HepG2 (cell line): ENCODE results near the gene ANKRD11. TPM values are rescaled to one million over a fixed set of nuclear protein-coding genes. Genes with fewer than 3 reads are reported as not detected.

Experiments
- CREB1 ChIP-seq, 2 experiments: fragments of 450-650 bp in 1 of 2; IDR thresholded peaks; 2 replicates each; pipeline ENCODE4 v1.6.1; 2016 to 2017; ENCODE audit warnings: control low read depth in 1 of 2, mild to moderate bottlenecking in 1 of 2, missing compliant biosample characterization in 1 of 2, missing genetic modification characterization in 1 of 2
- DRAP1 ChIP-seq: IDR thresholded peaks from 2 replicates; pipeline ENCODE4 v1.6.1; 2016; ENCODE audit warnings: missing genetic modification reagents, missing compliant biosample characterization
- FOXA1 ChIP-seq, 2 experiments: fragments of 450-650 bp in 1 of 2; sonication (generic) in 1 of 2; formaldehyde crosslinking in 1 of 2; IDR thresholded peaks; 2 replicates each; pipeline versions ENCODE4 v1.4.0 to v1.6.1; 2016 to 2020; ENCODE audit warnings: missing genetic modification reagents in 1 of 2
- FOXC1 ChIP-seq: sonication (generic); formaldehyde crosslinking; IDR thresholded peaks from 2 replicates; pipeline ENCODE4 v1.8.0; 2022; ENCODE audit warnings: mild to moderate bottlenecking, missing genetic modification reagents, borderline replicate concordance
- HIVEP1 ChIP-seq: sonication (generic); formaldehyde crosslinking; IDR thresholded peaks from 2 replicates; pipeline ENCODE4 v1.4.0; 2020; ENCODE audit warnings: mild to moderate bottlenecking, missing genetic modification reagents
- HMGA1 ChIP-seq: sonication (generic); formaldehyde crosslinking; conservative IDR thresholded peaks from 2 replicates; pipeline ENCODE4 v1.4.0; 2020; ENCODE audit warnings: missing genetic modification reagents
- KAT8 ChIP-seq: IDR thresholded peaks from 2 replicates; pipeline ENCODE4 v1.6.1; 2016; ENCODE audit warnings: missing genetic modification reagents, missing compliant biosample characterization
- KDM1A ChIP-seq: IDR thresholded peaks from 2 replicates; pipeline ENCODE4 v1.6.1; 2016; ENCODE audit warnings: missing compliant biosample characterization
- KDM6A ChIP-seq: IDR thresholded peaks from 2 replicates; pipeline ENCODE4 v1.6.1; 2016; ENCODE audit warnings: low read depth
- MIXL1 ChIP-seq: IDR thresholded peaks from 2 replicates; pipeline ENCODE4 v1.6.1; 2016
- MTF2 ChIP-seq: sonication (generic); formaldehyde crosslinking; IDR thresholded peaks from 2 replicates; pipeline ENCODE4 v1.5.0; 2020; ENCODE audit warnings: missing genetic modification reagents, borderline replicate concordance
- NFAT5 ChIP-seq: sonication (generic); formaldehyde crosslinking; IDR thresholded peaks from 2 replicates; pipeline ENCODE4 v1.4.0; 2020; ENCODE audit warnings: missing genetic modification reagents
- PRPF4 ChIP-seq: fragments of 200-400 bp; formaldehyde crosslinking; IDR thresholded peaks from 2 replicates; pipeline ENCODE4 v1.6.1; 2016; ENCODE audit warnings: low read length, low read depth; ENCODE audit not compliant: poor library complexity, severe bottlenecking
- RBFOX2 ChIP-seq: fragments of 200-400 bp; formaldehyde crosslinking; IDR thresholded peaks from 2 replicates; pipeline ENCODE4 v1.6.1; 2017; ENCODE audit warnings: low read depth, mild to moderate bottlenecking, low read length
- SIX1 ChIP-seq: sonication (generic); formaldehyde crosslinking; IDR thresholded peaks from 2 replicates; pipeline ENCODE4 v1.4.0; 2020; ENCODE audit warnings: missing genetic modification reagents, borderline replicate concordance
- SNRNP70 ChIP-seq: fragments of 200-400 bp; formaldehyde crosslinking; IDR thresholded peaks from 2 replicates; pipeline ENCODE4 v1.6.1; 2017; ENCODE audit warnings: mild to moderate bottlenecking, low read depth, low read length, moderate library complexity
- ZC3H13 ChIP-seq: sonication (generic); formaldehyde crosslinking; IDR thresholded peaks from 2 replicates; pipeline ENCODE4 v1.8.1; 2023; ENCODE audit warnings: mild to moderate bottlenecking, missing genetic modification reagents, moderate library complexity
- ZNF280D ChIP-seq: sonication (generic); formaldehyde crosslinking; IDR thresholded peaks from 2 replicates; pipeline ENCODE4 v1.5.1; 2020; ENCODE audit warnings: mild to moderate bottlenecking, missing genetic modification reagents
- ZNF34 ChIP-seq: sonication (generic); formaldehyde crosslinking; IDR thresholded peaks from 2 replicates; pipeline ENCODE4 v1.4.0; 2020; ENCODE audit warnings: mild to moderate bottlenecking, missing genetic modification reagents, borderline replicate concordance
- ZNF446 ChIP-seq: sonication (generic); formaldehyde crosslinking; IDR thresholded peaks from 2 replicates; pipeline ENCODE4 v1.5.0; 2020; ENCODE audit warnings: mild to moderate bottlenecking, missing genetic modification reagents
- ZNF629 ChIP-seq: sonication (generic); formaldehyde crosslinking; conservative IDR thresholded peaks from 2 replicates; pipeline ENCODE4 v1.5.0; 2020; ENCODE audit warnings: missing genetic modification reagents
- ZSCAN12 ChIP-seq: sonication (generic); formaldehyde crosslinking; IDR thresholded peaks from 2 replicates; pipeline ENCODE4 v1.9.0; 2021; ENCODE audit warnings: mild to moderate bottlenecking, missing genetic modification reagents
- polyA plus RNA-seq, 8 experiments: library from polyadenylated mRNA; depleted of rRNA in 3 of 8; stranded (reverse) in 7 of 8; unstranded in 1 of 8; fragments of >200 nt; fragmentation: Illumina TruSeq in 4 of 8; extraction: Trizol in 4 of 8; gene quantifications; 2 replicates each; pipeline versions ENCODE4 v1.2.1 to v1.2.3, GENCODE V29; 2011 to 2016; ENCODE audit warnings: low read depth in 4 of 8, missing spikeins in 1 of 8, mixed read lengths in 1 of 8; ENCODE audit not compliant: insufficient read depth in 1 of 8
- total RNA-seq, 5 experiments: library from RNA; depleted of rRNA; stranded (reverse); fragments of >200 nt; fragmentation: Illumina TruSeq; extraction: Trizol; gene quantifications; 2 replicates each; pipeline ENCODE4 v1.2.3, GENCODE V29; 2016; ENCODE audit warnings: low read depth in 1 of 5

The ANKRD11 gene
- total and polyA plus RNA-seq, 2 of the 13 experiments (the other 11 are each of a cell fraction or from before 2014, with no cell fraction given): 21.4 to 38.4 TPM

- TF ChIP-seq ZNF280D (CRISPR knock-in tag): no peak
- TF ChIP-seq PRPF4: no peak
- no peak for TF ChIP-seq NFAT5 (CRISPR knock-in tag)
- TF ChIP-seq KDM1A (CRISPR knock-in tag): peak; percentile 79
- no peak for TF ChIP-seq CREB1 (IDR thresholded peaks at IDR 0.05)
- TF ChIP-seq CREB1 (CRISPR knock-in tag; IDR thresholded peaks at IDR 0.05): no peak
- TF ChIP-seq MIXL1: peak; percentile 55; the same call in 1 of the 2 replicates
- peak; percentile 51; the same call in 1 of the 2 replicates for TF ChIP-seq KAT8
- no peak for TF ChIP-seq ZC3H13 (CRISPR knock-in tag)
- no peak for TF ChIP-seq HMGA1 (CRISPR knock-in tag)
- TF ChIP-seq FOXC1 (CRISPR knock-in tag): no peak
- TF ChIP-seq ZNF34 (CRISPR knock-in tag): no peak
- no peak for TF ChIP-seq ZSCAN12 (CRISPR knock-in tag)
- no peak for TF ChIP-seq MTF2 (CRISPR knock-in tag)
- TF ChIP-seq HIVEP1 (CRISPR knock-in tag): no peak
- TF ChIP-seq DRAP1 (CRISPR knock-in tag): peak; percentile 71
- no peak for TF ChIP-seq FOXA1 (IDR thresholded peaks at IDR 0.05)
- peak; percentile 88 for TF ChIP-seq FOXA1 (CRISPR knock-in tag; IDR thresholded peaks at IDR 0.05)
- no peak; the same call in 1 of the 2 replicates for TF ChIP-seq KDM6A (CRISPR knock-in tag)
- TF ChIP-seq RBFOX2: no peak
- no peak for TF ChIP-seq SIX1 (CRISPR knock-in tag)
- TF ChIP-seq ZNF629 (CRISPR knock-in tag): no peak
- no peak for TF ChIP-seq ZNF446 (CRISPR knock-in tag)
- no peak for TF ChIP-seq SNRNP70
Measured at GRCh38 chr16:89330177-89330856, 160.0 kb downstream of the ANKRD11 start (continued).
